Inflammatory macrophage treated with lipopolysaccharide for 1 hour (primary cell): ENCODE measurements around the gene NDC1.

ENCODE experiments used
- DNase-seq, 2 donors: peaks; one replicate each; pipeline ENCODE4 v3.0.0-alpha.2; 2020 to 2022

The NDC1 gene

DNA sequence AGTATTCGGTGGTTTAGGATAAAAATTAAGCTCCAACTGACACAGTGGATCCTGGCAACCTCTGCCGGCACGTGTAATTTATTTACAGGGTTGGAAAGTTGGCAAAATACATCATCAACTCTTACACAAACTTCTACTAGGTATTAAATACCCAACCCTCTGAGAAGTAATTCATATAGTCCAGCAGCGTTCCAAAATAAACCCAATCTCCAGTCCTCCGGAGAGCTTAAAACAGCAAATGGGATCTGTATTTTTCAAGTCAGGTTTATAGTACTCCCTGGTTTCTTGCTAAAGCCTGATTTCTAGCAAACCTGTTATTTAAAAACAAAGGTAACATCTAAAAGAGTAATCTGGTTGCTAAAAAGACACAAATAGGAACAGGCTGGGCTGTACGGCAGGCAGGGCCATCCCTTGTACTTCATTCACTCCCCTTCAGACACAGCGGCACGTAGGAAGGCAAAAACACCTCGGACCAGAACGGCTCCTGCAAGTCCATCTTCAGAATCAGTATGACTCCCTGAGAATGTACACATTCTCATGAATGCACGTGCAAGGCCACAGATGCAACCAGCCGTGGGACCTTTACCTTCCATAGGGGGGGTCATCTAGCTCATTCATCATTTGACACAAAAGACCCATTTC lies 107.8 kb downstream of the NDC1 start:
- DNase-seq: no peak

DNA sequence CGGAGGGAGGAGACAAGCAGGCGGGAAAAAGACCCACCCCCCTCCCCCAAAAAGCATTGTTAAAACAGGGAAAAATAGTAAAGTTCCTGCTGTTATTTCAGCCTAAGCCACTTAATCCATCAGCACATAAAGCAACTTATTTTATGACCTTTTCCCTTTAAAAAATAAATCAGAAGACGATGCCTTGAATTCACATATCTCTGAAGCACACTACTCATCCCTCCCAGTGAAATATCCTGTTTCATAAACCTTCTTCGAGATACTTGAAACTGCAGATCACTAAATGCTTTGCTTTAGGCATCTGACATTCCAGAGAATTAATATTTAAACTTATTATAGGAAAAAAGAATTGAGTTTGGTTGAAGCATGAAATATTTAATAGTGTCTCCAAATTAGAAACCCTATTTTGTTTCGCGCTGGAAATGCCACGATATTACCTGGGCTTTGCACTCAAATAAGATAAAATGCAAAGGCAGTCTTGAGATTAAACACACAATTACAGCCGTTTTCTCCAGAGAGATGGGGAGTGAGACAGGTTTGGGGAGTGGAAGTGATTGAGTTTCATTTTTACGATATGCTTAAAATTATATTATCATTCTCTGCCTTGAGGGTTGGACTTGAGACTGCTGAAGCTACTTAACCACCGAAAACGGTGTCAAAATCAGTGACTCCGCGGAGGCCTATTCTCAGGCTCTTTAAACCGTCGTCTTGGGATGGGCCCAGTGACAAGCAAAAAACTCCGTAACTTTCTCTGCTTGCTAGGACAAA lies 108.5 kb downstream of the NDC1 start:
- DNase-seq: no peak

DNA sequence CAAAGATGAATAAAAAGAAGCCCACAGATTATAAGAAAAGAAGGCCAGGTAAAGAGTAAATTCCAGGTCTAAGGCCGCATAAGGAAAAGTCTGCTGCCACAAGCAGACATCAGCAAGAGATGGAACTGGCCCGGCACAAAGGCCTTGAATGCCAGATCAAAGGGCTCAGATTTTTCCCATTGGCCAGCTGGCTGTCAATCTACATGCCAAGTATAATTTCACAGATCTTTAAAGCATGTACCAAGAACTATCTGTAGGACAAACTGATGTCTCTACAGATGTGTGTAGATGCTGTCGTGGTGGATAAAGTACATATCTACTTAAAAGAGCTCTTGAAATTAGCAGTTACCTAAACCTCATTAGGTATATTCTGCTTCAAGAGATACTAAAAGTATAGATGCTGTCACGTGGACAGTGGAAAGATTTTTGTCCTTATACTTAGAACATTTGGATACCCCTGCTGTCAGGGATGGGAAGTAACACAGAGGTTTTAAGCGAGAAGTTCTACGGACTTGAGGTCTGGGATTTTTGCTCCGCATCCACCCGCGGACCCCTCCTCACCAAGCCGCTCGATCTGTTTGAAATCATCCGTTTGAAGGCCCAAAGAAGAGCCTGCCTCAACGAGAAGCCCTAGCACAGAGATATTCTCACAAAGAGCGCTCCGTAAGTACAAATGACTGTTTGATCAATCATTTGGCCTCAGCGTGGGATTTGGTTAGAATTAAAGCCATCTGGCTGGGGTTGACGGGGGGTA lies 109.2 kb downstream of the NDC1 start:
- DNase-seq: no peak

- no peak for DNase-seq
Measured at GRCh38 chr1:53728196-53728595, 109.9 kb downstream of the NDC1 start.

DNA sequence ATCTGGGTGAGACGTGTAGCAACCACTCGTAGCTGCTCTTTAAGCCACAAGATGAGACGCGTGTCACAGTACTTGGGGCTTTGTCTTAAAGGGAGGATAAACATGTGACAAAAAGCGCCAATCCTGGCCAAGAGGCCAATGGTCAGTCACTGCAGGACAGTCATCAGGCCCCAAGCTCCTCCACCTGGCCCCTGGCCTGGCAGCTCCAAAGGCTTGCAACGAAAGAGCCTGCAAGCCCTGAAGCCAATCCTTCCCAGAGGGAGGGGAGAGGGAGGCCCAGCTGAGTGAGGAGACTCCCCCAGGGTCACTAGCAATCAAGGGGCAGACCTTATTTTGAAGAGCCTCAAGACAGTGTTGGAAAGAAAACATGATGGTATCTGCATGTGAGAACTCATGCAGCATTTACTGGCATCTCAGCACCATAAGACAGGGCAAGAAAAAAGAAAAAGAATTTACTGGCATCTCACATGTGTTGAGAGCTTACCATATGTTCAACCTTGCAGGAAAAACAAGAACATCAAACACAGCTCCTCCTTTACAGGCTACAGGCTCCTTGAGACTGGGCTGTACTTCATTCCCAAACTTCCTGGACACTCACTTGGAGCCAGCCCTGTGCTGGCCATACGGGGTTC lies 110.5 kb downstream of the NDC1 start:
- DNase-seq: no peak

DNA sequence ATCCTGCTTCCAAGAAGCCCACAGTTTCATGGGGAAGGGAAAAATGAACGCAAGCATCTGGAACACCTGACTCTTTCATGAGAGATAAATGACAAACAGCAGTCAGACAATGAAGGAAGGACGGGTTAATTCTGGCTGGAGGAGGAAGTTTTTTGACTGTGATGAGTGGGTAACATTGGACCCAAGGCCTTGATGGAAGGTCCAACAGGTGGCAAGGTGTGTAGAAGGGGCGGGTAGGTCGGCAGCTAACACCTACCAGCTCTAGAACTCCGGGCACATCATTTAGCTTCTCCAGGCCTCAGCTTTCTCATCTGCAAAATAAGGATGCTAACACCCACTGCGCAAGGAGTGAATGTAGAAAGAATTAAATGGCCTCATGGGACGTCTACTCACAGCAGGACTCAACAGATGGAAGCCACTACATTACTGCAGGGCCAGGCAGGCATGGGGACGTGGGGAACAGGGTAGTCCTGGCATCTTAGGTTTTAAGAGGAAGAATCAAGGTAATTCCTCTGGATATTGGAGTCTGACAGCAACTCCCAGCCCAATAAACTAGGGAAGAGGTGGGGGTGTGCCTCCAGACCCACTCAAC lies 112.0 kb downstream of the NDC1 start:
- no peak for DNase-seq

DNA sequence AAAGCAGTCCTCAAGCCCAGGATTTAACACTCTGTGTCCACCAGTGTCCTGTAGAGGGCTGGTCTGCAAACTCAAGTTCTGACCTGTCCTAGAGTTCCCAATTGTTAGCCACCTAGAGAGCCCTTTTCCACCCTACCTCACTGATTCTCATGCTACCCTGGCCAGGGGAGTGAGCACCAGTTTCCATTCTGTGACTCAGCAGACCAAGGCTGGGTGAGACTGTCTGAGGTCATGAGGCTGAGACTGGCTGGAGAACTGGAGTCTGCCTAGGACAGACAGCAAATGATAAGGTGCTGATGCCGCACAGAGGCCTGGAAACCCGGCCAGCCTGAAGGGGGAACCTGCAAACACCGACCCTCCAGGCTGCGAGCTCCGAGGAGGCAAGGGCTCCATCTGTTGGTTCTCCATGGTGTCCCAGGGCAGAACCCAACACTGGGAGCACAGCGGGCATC lies 112.8 kb downstream of the NDC1 start:
- no peak for DNase-seq

DNA sequence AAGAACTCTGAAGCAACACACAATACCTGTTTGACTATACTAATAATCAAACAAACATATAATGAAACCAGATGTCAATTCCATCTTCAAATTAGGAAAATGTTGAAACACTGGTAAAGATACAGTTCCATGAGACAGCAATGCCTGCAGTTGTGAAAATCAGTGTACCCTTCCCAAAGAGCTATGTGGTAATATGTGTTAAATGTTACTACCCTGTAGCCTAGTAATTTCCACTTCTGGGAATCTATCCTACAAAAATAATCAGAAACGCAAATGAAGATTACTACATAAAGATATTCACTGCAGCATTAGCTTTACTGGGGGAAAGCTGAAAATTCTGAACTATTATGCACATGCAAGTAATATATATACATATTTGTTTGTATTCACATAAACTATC lies 116.1 kb downstream of the NDC1 start:
- no peak for DNase-seq

DNA sequence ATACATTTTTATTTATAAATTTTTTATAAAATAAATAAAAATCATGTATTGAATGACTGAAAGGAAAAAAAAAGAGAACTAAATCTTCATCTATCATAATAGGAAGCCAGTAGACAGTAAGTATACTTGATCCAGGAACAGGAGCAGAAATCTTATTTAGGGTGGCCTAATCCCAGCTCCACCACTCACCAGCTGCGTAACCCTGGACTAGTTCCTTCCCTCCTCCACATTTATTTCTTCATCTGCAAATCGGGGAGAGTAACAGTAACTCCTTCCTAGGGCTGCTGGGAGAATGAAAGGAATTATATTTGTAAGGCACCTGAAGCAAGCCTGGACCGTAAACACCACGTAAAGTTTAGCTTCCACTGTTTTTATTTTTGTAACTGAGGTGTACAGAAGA lies 117.0 kb downstream of the NDC1 start:
- DNase-seq: no peak

- no peak for DNase-seq
Measured at GRCh38 chr1:53719469-53719868, 118.6 kb downstream of the NDC1 start.

GRCh38 chr1:53718443-53718842 lies 119.7 kb downstream of the NDC1 start:
- no peak for DNase-seq

- DNase-seq: no peak
Measured at GRCh38 chr1:53717025-53717804, 120.9 kb downstream of the NDC1 start.

- no peak for DNase-seq
Measured at GRCh38 chr1:53716150-53716549, 121.9 kb downstream of the NDC1 start.

DNA sequence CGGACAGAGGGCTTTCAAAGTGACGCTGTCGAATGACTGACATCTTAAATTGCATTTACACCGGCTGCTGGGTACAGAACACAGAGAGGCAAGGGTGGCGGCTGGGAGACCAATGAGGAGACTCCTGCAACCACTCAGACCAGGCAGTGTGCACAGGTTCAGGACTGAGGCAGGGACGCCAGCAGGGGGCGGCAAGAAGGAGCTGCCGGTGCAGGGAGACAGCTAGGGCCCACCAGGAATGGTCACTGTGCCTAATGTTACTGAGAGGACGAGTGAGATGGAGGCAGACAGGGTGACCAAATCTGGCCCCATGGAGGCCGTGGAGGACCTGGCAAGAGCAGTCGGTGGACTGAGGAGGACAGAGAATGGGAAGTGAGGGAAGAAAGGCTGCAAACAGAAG lies 122.6 kb downstream of the NDC1 start:
- DNase-seq: no peak
